ENCODE data around the gene TIPIN. TPM values are rescaled to one million over a fixed set of nuclear protein-coding genes. Genes with fewer than 3 reads are reported as not detected.

TIPIN gene
- total RNA-seq, 1 experiment from 2014 or later, result 14.2 TPM

GRCh38 chr15:66288551-66289185, 67.8 kb downstream of the TIPIN start:
- no TSS peak for BruUV-seq (replicated peaks)
- TF ChIP-seq EZH2 (IDR thresholded peaks at IDR 0.05; ENCODE audit: low read length, unreplicated experiment), result no peak
- TF ChIP-seq EZH2phosphoT487 (IDR thresholded peaks at IDR 0.05; ENCODE audit: borderline replicate concordance, low read length), result no peak
- no peak for TF ChIP-seq CTCF (conservative IDR thresholded peaks at IDR 0.05; ENCODE audit: low read depth, low read length)
- Histone ChIP-seq H3K9me3 (ENCODE audit: low read length) (no peaks in the 10 kb centered on the region), H3K4me1 (ENCODE audit: insufficient read depth, low read length) (peaks cover 6% of the 10 kb centered on the region; the same call in 1 of the 2 replicates), H3K4me3 (ENCODE audit: low read length) (no peak overlapping the region), H3K9ac (ENCODE audit: low read length) (no peak overlapping the region), H3F3A (ENCODE audit: low read length, unreplicated experiment) (no peaks in the 10 kb centered on the region), H4K20me1 (ENCODE audit: low read length) (no peaks in the 10 kb centered on the region), H3K9me2 (replicated peaks; ENCODE audit: low read length) (no peaks in the 10 kb centered on the region), H3K27ac (ENCODE audit: low read length) (no peak overlapping the region), H2AFZ (ENCODE audit: low read length) (no peak overlapping the region), H3K36me3 (ENCODE audit: low read depth, low read length) (no peaks in the 10 kb centered on the region), H3K27me3 (ENCODE audit: low read length) (no peaks in the 10 kb centered on the region), H3K79me2 (ENCODE audit: low read length) (0 out of 2 replicates have a peak, but pooled peaks cover 8% of the 10 kb centered on the region), H3K4me2 (ENCODE audit: low read length) (no peak overlapping the region)
- intact Hi-C loops (cut with micrococcal nuclease), result loop anchor here (1.0 to 5.0 kb wide), 2 partner anchors 36 to 306 kb away; no protein-coding TSS in a partner anchor
- ATAC-seq (no peak), DNase-seq (no peak)
- ChIA-PET POLR2A (ENCODE audit: unreplicated experiment) (no interaction called here), CTCF (no interaction called here)

- H3K4me2 ChIP-seq (ENCODE audit: low read length), result no peak overlapping the region
- H3K9me2 ChIP-seq (replicated peaks; ENCODE audit: low read length), result no peaks in the 10 kb centered on the region
- no peaks in the 10 kb centered on the region for H3K36me3 ChIP-seq (ENCODE audit: low read depth, low read length)
- 0 out of 2 replicates have a peak, but pooled peaks cover 8% of the 10 kb centered on the region for H3K79me2 ChIP-seq (ENCODE audit: low read length)
- POLR2A ChIA-PET (ENCODE audit: unreplicated experiment), result no interaction called here
- peaks cover 6% of the 10 kb centered on the region; the same call in 1 of the 2 replicates for H3K4me1 ChIP-seq (ENCODE audit: insufficient read depth, low read length)
- H3K9ac ChIP-seq (ENCODE audit: low read length), result no peak overlapping the region
- H3K9me3 ChIP-seq (ENCODE audit: low read length), result no peaks in the 10 kb centered on the region
- H3K27ac ChIP-seq (ENCODE audit: low read length), result no peak overlapping the region
- intact Hi-C loops (cut with micrococcal nuclease), result loop anchor here (1.0 to 5.0 kb wide), 2 partner anchors 36 to 306 kb away; no protein-coding TSS in a partner anchor
- DNase-seq (no peak), ATAC-seq (no peak)
- no peaks in the 10 kb centered on the region for H3K27me3 ChIP-seq (ENCODE audit: low read length)
- no peaks in the 10 kb centered on the region for H4K20me1 ChIP-seq (ENCODE audit: low read length)
- H3K4me3 ChIP-seq (ENCODE audit: low read length), result no peak overlapping the region
- no peak overlapping the region for H2AFZ ChIP-seq (ENCODE audit: low read length)
- no TSS peak for BruUV-seq (replicated peaks)
- no peaks in the 10 kb centered on the region for H3F3A ChIP-seq (ENCODE audit: low read length, unreplicated experiment)
- TF ChIP-seq EZH2phosphoT487 (IDR thresholded peaks at IDR 0.05; ENCODE audit: borderline replicate concordance, low read length), result no peak
- no peak for TF ChIP-seq EZH2 (IDR thresholded peaks at IDR 0.05; ENCODE audit: low read length, unreplicated experiment)
- TF ChIP-seq CTCF (conservative IDR thresholded peaks at IDR 0.05; ENCODE audit: low read depth, low read length), result no peak
- CTCF ChIA-PET, result no interaction called here
These were observed 68.4 kb downstream of the TIPIN start for GRCh38 chr15:66288093-66288492.

GRCh38 chr15:66287461-66288057, 68.9 kb downstream of the TIPIN start:
- ChIA-PET CTCF (no interaction called here), POLR2A (ENCODE audit: unreplicated experiment) (no interaction called here)
- Histone ChIP-seq H3F3A (ENCODE audit: low read length, unreplicated experiment) (no peaks in the 10 kb centered on the region), H3K27ac (ENCODE audit: low read length) (no peak overlapping the region), H3K9me2 (replicated peaks; ENCODE audit: low read length) (no peaks in the 10 kb centered on the region), H3K79me2 (ENCODE audit: low read length) (0 out of 2 replicates have a peak, but pooled peaks cover 5% of the 10 kb centered on the region), H3K9me3 (ENCODE audit: low read length) (no peaks in the 10 kb centered on the region), H3K27me3 (ENCODE audit: low read length) (no peaks in the 10 kb centered on the region), H3K4me3 (ENCODE audit: low read length) (no peak overlapping the region), H3K9ac (ENCODE audit: low read length) (no peak overlapping the region), H3K36me3 (ENCODE audit: low read depth, low read length) (no peaks in the 10 kb centered on the region), H3K4me2 (ENCODE audit: low read length) (peak overlapping the region; percentile 33; the same call in 1 of the 2 replicates), H4K20me1 (ENCODE audit: low read length) (no peaks in the 10 kb centered on the region), H2AFZ (ENCODE audit: low read length) (no peak overlapping the region), H3K4me1 (ENCODE audit: insufficient read depth, low read length) (peaks cover 3% of the 10 kb centered on the region; the same call in 1 of the 2 replicates)
- no peak for ATAC-seq
- BruUV-seq (replicated peaks), result no TSS peak
- intact Hi-C loops (cut with micrococcal nuclease), result loop anchor here (1.0 to 5.0 kb wide), 2 partner anchors 35 to 305 kb away; no protein-coding TSS in a partner anchor
- peak; percentile 55 for DNase-seq
- TF ChIP-seq EZH2 (IDR thresholded peaks at IDR 0.05; ENCODE audit: low read length, unreplicated experiment) (no peak), EZH2phosphoT487 (IDR thresholded peaks at IDR 0.05; ENCODE audit: borderline replicate concordance, low read length) (no peak), CTCF (conservative IDR thresholded peaks at IDR 0.05; ENCODE audit: low read depth, low read length) (peak; percentile 60)

Data from PC-3 (cell line).